ENCODE results near the gene HOXA5.

Gene HOXA5

GRCh38 chr7:27185013-27185853 is 41.8 kb upstream of the HOXA5 start, which contains the start of gene HOXA11:
Gene HOXA11, minus strand, starts transcription at chr7:27185232. Its CDS starts 88 bp downstream, at chr7:27185144.
- H3K4me3 ChIP-seq (replicated peaks in 1 of 2; ENCODE audit: low read depth in 2 of 2, low read length in 2 of 2): peak within 1 kb of the TSS; percentile 29 to 38
- no peak for TF ChIP-seq CTCF (IDR thresholded peaks at IDR 0.05; ENCODE audit: low read depth, low read length)
- peak; percentile 21 to 49 for DNase-seq (ENCODE audit: low read depth in 2 of 2)

- H3K4me3 ChIP-seq (replicated peaks in 1 of 2; ENCODE audit: low read depth in 2 of 2, low read length in 2 of 2): peak overlapping the region; percentile 29 to 38
- DNase-seq (ENCODE audit: low read depth in 2 of 2): peak; percentile 19 to 26
- TF ChIP-seq CTCF (IDR thresholded peaks at IDR 0.05; ENCODE audit: low read depth, low read length): no peak
Observed at GRCh38 chr7:27184337-27185012, 41.0 kb upstream of the HOXA5 start.

GRCh38 chr7:27183682-27184336 is 40.3 kb upstream of the HOXA5 start:
- no peak for DNase-seq (ENCODE audit: low read depth in 2 of 2)
- peak overlapping the region; percentile 29 to 34 for H3K4me3 ChIP-seq (replicated peaks in 1 of 2; ENCODE audit: low read depth in 2 of 2, low read length in 2 of 2)
- no peak for TF ChIP-seq CTCF (IDR thresholded peaks at IDR 0.05; ENCODE audit: low read depth, low read length)

- DNase-seq (ENCODE audit: low read depth in 2 of 2): no peak
- TF ChIP-seq CTCF (IDR thresholded peaks at IDR 0.05; ENCODE audit: low read depth, low read length): no peak
- H3K4me3 ChIP-seq (replicated peaks in 1 of 2; ENCODE audit: low read depth in 2 of 2, low read length in 2 of 2): peak overlapping the region in 1 of 2 donors; percentile 18
Observed at GRCh38 chr7:27182861-27183681, 39.6 kb upstream of the HOXA5 start.

DNA sequence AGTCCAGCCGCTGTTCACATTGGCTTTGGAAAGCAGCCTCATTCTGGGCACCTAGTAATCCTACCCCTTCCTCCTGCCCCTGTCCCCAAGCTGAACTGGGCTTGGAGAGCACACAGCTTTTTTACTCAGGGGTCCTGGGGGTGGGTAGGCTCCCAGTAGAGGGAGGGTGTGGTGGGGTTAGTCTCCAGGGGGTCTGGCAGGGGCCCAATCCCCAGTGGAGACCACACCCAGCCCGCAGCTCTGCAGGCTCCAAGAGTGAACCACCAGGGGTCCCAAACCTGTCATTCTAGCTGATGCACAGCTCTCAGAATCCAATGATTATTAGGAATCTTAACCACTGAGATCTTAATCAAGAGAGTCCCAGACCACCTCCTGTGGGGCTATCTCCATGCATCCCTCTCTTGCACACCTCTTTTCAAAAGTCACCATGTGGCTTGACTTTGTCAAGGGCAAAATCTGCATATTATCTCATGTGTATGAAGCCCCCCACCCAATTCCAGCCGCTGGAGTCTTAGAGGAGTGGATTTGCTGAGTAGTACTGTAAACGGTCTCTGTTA is 38.9 kb upstream of the HOXA5 start:
- no peak for DNase-seq (ENCODE audit: low read depth in 2 of 2)
- no peak overlapping the region for H3K4me3 ChIP-seq (replicated peaks in 1 of 2; ENCODE audit: low read depth in 2 of 2, low read length in 2 of 2)
- no peak for TF ChIP-seq CTCF (IDR thresholded peaks at IDR 0.05; ENCODE audit: low read depth, low read length)

DNA sequence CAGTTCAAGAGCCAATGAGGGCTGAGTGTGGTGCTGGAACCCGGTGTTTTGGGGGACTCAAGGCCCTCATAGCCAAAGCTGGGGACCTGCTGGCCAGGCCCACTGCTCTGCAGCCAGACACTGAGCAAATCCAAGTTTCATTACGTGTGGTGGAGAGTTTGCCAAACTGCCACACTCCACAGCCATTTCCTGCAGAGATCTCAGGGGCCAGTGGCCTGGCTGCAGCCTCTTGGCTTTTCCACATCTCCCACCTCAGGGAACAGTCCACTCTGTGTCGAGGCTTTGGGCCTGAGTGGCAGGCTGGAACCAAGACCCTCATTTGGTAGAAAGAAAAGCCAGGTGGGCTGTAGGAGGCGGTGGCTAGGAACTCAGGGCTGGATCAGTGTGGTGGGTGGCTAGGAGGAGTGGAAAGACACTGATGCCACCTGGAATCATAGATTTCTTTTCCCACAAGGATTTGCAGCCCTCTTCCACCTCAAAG is 38.4 kb upstream of the HOXA5 start:
- no peak overlapping the region for H3K4me3 ChIP-seq (replicated peaks in 1 of 2; ENCODE audit: low read depth in 2 of 2, low read length in 2 of 2)
- no peak for TF ChIP-seq CTCF (IDR thresholded peaks at IDR 0.05; ENCODE audit: low read depth, low read length)
- no peak for DNase-seq (ENCODE audit: low read depth in 2 of 2)

Measured in cardiac fibroblast (primary cell).